GM21360 (cell line): ENCODE results near the gene MRPL49.
A peak's percentile ranks its signal among the peaks of the same experiment; 100 is the strongest.

Experiments used
- ATAC-seq: cut with Tn5 transposase; IDR thresholded peaks from one replicate; pipeline ENCODE4 v1.9.1; 2021; ENCODE audit warnings: mild to moderate bottlenecking, moderate library complexity; ENCODE audit not compliant: unreplicated experiment

The MRPL49 gene

GRCh38 chr11:65121865-65122696, at the start of gene MRPL49, which contains the start of gene FAU:
MRPL49 (plus strand) TSS chr11:65122321; CDS start chr11:65122347, 26 bp downstream.
FAU (minus strand) TSS chr11:65122134; CDS start chr11:65121813, 321 bp downstream.
- ATAC-seq, result peak; percentile 46

GRCh38 chr11:65072631-65072966, 49.5 kb upstream of the MRPL49 start:
- no peak for ATAC-seq

DNA sequence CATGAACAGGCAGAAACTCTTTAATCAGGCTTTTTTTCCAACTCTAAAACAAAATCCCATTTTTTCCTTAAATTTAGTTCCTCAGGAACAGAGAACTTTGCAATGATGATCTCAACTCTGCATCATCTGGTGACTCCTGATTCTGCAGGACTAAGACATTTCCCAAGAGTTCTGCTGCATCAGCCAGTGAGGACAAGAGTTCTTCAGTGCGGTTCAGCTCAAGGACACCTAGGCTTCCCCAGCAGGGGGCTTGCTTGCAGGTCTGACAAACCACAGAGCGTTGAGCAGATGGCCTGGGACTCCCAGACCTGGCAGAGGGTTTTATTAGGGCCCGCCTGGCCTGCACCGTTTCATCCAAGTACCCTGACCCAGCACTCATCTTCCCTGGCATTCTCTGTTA, 44.7 kb upstream of the MRPL49 start:
- no peak for ATAC-seq

- no peak for ATAC-seq
Observed at GRCh38 chr11:65078151-65078550, 44.0 kb upstream of the MRPL49 start.

- no peak for ATAC-seq
Observed at GRCh38 chr11:65078786-65079342, 43.3 kb upstream of the MRPL49 start.

- ATAC-seq, result no peak
Observed at GRCh38 chr11:65083134-65083833, 38.8 kb upstream of the MRPL49 start.

DNA sequence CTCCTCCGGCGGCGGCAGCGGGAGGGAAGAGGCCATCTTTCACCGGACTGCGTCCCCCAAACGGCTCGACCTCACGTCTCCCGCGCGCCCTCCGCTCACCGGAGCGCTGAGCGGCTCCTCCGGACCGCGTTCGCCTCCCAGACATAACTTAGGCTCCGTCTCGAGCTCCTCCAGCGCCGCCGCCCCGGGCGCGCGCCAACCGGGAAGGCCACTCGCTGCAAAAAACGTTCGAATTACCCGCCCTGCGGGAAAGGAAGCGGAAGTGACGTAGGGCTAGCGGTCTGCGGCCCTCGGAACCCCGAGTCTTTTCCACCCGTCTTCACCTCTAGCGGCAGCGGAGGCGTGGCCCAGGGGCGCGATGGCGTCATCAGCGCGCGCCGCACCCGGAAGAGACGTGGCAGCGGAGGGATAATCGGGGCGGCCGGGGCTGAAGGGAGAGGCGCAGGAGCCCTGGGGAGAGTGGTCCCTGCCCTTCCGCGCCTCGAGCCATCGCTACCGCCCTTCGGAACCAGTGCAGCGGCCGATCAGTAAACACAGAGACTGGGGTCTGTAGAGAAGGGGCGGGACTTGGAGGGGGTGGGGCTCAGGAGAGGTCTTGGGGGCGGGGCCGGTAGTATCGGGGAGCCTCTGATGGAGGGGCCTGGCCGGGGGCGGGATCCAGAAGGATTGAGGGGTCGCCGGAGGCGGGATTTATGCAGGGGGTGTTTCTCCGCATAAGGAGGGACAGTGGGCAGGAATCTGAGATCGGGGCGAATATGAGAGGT, 38.1 kb upstream of the MRPL49 start, which contains the start of the genes CDCA5 and ZFPL1:
CDCA5 (minus strand) TSS at position 207 of the 764 bp plus-strand sequence; CDS start at position 145, 62 bp downstream.
ZFPL1 (plus strand) TSS at position 389 of the 764 bp plus-strand sequence. CDS start 477 bp downstream, outside the sequence.
- ATAC-seq, result peak; percentile 76

- ATAC-seq, result no peak
Observed at GRCh38 chr11:65084598-65085375, 37.3 kb upstream of the MRPL49 start.

GRCh38 chr11:65085446-65085845, 36.7 kb upstream of the MRPL49 start:
- ATAC-seq, result no peak

GRCh38 chr11:65086809-65087208, 35.3 kb upstream of the MRPL49 start:
- no peak for ATAC-seq

GRCh38 chr11:65087216-65087615, 34.9 kb upstream of the MRPL49 start:
- no peak for ATAC-seq

DNA sequence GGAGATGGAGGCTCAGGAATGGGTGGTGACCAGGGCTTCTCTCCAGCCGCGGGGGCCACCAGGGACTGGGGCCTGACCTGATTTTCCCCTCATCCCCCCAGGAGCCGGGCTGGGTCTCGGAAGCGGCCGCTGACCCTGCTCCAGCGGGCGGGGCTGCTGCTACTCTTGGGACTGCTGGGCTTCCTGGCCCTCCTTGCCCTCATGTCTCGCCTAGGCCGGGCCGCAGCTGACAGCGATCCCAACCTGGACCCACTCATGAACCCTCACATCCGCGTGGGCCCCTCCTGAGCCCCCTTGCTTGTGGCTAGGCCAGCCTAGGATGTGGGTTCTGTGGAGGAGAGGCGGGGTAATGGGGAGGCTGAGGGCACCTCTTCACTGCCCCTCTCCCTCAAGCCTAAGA, 34.3 kb upstream of the MRPL49 start:
- ATAC-seq, result no peak

DNA sequence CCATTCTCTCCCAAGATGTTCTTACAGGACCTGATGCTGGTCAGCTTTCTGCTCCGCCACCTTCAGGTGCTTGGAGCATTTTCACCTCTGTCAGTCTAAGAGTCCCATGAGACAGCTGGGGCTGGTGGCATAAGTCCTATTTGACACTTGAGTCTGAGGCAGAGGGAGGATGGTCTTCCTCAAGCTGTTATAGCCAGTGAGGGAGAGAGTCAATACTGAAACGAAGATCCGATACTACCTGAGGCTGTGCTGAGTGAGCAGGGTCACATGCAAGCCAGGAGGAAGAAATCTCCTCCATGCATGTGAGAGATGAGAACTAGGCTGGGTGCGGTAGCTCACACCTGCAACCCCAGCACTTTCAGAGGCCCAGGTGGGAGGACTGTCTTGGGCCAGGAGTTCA, 32.5 kb upstream of the MRPL49 start:
- no peak for ATAC-seq

DNA sequence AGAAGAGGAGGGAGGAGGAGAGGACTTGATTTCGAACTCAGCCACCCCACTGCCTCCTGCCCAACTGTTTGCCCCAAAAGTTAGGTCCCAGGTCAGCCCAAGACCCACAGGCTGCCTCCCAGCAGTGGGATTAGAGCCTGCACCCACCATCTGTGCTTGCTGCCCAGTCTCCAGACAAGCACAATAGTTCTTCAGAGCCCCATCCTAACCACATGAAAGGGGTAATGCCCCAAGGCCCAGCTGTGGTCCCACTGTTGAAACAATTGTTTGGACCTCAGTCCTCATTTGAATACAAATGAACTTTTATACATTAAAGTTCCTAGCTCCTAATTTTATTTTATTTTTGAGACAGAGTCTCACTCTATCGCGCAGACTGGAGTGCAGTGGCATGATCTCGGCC, 31.5 kb upstream of the MRPL49 start:
- ATAC-seq, result no peak

DNA sequence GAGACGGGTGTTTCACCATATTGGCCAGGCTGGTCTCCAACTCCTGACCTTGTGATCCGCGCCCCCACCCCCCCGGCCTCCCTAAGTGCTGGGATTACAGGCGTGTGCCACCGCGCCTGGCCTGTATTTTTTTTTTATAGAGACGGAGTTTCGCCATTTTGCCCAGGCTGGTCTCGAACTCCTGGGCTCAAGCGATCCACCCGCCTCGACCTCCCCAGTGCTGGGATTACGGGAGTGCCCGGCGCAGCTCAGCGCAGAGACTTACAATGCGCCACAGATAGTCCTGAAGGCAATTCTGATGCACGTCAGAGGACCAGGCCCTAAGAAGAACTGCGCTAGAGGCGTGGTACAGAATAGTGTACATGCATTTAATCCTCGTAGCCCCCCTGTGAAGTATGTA, 26.7 kb upstream of the MRPL49 start:
- no peak for ATAC-seq

- peak; percentile 78 for ATAC-seq
Observed at GRCh38 chr11:65095974-65096806, 25.9 kb upstream of the MRPL49 start, which contains the start of gene VPS51. VPS51 (plus strand) TSS chr11:65096214; CDS start chr11:65096251, 37 bp downstream.

DNA sequence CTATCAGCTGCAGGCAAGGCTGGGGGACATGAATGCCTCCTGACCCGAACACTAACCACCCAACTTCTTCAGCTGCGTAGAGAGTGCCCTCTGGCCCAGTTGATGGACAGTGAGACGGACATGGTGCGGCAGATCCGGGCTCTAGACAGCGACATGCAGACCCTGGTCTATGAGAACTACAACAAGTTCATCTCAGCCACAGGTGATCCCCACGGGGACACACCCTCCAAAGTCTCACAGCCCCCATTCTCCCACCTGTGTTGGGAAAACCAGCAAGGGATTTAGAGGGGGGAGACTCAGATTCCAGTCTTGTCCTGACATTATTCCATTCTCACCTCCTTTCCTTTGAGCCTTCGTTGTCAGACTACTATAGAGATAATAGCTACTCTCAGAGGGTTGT, 25.2 kb upstream of the MRPL49 start:
- ATAC-seq, result no peak

GRCh38 chr11:65100674-65101350, 21.3 kb upstream of the MRPL49 start:
- no peak for ATAC-seq
